Activated naive CD4-positive, alpha-beta T cell treated with anti-CD3 and anti-CD28 coated beads for 36 hours (primary cell): Measurements from ENCODE around the gene NUP205. TPM values are rescaled to one million over a fixed set of nuclear protein-coding genes. Genes with fewer than 3 reads are reported as not detected.

ENCODE experiments used
- CTCF ChIA-PET: fragments of 350-600 bp; sonication (Branson Sonifier 250); formaldehyde crosslinking; loops from one replicate; lab custom pipeline; 2021; ENCODE audit warnings: antibody characterized with exemption; lab: Charles Lee
- DNase-seq: peaks from one replicate; pipeline ENCODE4 v3.0.0-alpha.2; 2020
- H3K27ac Mint-ChIP-seq: one replicate; pipeline ENCODE4 v1.8.0; 2021; ENCODE audit warnings: mild to moderate bottlenecking, mixed read lengths
- H3K27me3 Mint-ChIP-seq: one replicate; pipeline ENCODE4 v1.8.0; 2021; ENCODE audit warnings: low read depth, mixed read lengths
- H3K36me3 Mint-ChIP-seq: one replicate; pipeline ENCODE4 v1.8.0; 2021; ENCODE audit warnings: low read depth, mixed read lengths
- H3K4me1 Mint-ChIP-seq: one replicate; pipeline ENCODE4 v1.8.0; 2021; ENCODE audit warnings: low read depth, mixed read lengths
- H3K4me3 Mint-ChIP-seq: one replicate; pipeline ENCODE4 v1.8.0; 2021; ENCODE audit warnings: mild to moderate bottlenecking, moderate library complexity, mixed read lengths
- H3K9me3 Mint-ChIP-seq: one replicate; pipeline ENCODE4 v1.8.0; 2021; ENCODE audit warnings: mixed read lengths
- intact Hi-C: fragments of 100-400 bp; cut with micrococcal nuclease; formaldehyde crosslinking; loops from one replicate; pipeline ENCODE4 v1.15.1; 2023
- total RNA-seq, 2 experiments: library from RNA; stranded (reverse); gene quantifications; one replicate each; pipeline ENCODE4 v1.2.3, GENCODE V29; 2021

The NUP205 gene
- total RNA-seq, 2 experiments from 2014 or later = 155 to 162 TPM

GRCh38 chr7:135644154-135644553, 86.4 kb downstream of the NUP205 start:
- Mint-ChIP-seq H3K27me3 (no peaks in the 10 kb centered on the region), H3K4me1 (no peaks in the 10 kb centered on the region), H3K4me3 (no peak overlapping the region), H3K9me3 (no peaks in the 10 kb centered on the region), H3K27ac (peak overlapping the region; percentile 28), H3K36me3 (peaks cover 38% of the 10 kb centered on the region)
- DNase-seq = no peak
- intact Hi-C loops = no loop called here
- CTCF ChIA-PET = interaction anchor here (0.6 to 4.8 kb wide), 19 partner anchors 8 to 369 kb away, joined by 3 to 29 read pairs (median 6); partner anchors contain the start of gene STMP1

GRCh38 chr7:135644729-135645128, 87.0 kb downstream of the NUP205 start:
- CTCF ChIA-PET = interaction anchor here (0.7 to 4.8 kb wide), 27 partner anchors 8 to 460 kb away, joined by 3 to 29 read pairs (median 6); partner anchors contain the start of gene STMP1
- intact Hi-C loops = loop anchor here (1.0 kb wide), 3 partner anchors 132 to 370 kb away; no protein-coding TSS in a partner anchor
- Mint-ChIP-seq H3K36me3 (peaks cover 39% of the 10 kb centered on the region), H3K4me3 (no peak overlapping the region), H3K27me3 (no peaks in the 10 kb centered on the region), H3K4me1 (no peaks in the 10 kb centered on the region), H3K9me3 (no peaks in the 10 kb centered on the region), H3K27ac (no peak overlapping the region)
- DNase-seq = no peak

GRCh38 chr7:135645296-135645904, 87.7 kb downstream of the NUP205 start:
- Mint-ChIP-seq H3K9me3 (no peaks in the 10 kb centered on the region), H3K4me3 (no peak overlapping the region), H3K27me3 (no peaks in the 10 kb centered on the region), H3K27ac (no peak overlapping the region), H3K4me1 (no peaks in the 10 kb centered on the region), H3K36me3 (peaks cover 35% of the 10 kb centered on the region)
- CTCF ChIA-PET = interaction anchor here (0.6 to 4.8 kb wide), 36 partner anchors 9 to 459 kb away, joined by 3 to 29 read pairs (median 5); partner anchors contain the start of gene STMP1
- intact Hi-C loops = loop anchor here (1.0 kb wide), 3 partner anchors 133 to 371 kb away; no protein-coding TSS in a partner anchor
- no peak for DNase-seq

- no peak for DNase-seq
- H3K27ac Mint-ChIP-seq = no peak overlapping the region
- H3K4me3 Mint-ChIP-seq = no peak overlapping the region
- no peaks in the 10 kb centered on the region for H3K9me3 Mint-ChIP-seq
- intact Hi-C loops = no loop called here
- H3K27me3 Mint-ChIP-seq = no peaks in the 10 kb centered on the region
- no peaks in the 10 kb centered on the region for H3K4me1 Mint-ChIP-seq
- CTCF ChIA-PET = interaction anchor here (1.2 to 4.8 kb wide), 2 partner anchors 366 to 373 kb away, joined by 4 to 28 read pairs; no protein-coding TSS in a partner anchor
- peaks cover 34% of the 10 kb centered on the region for H3K36me3 Mint-ChIP-seq
These were observed 90.0 kb downstream of the NUP205 start for GRCh38 chr7:135647755-135648154.

GRCh38 chr7:135648235-135648634, 90.5 kb downstream of the NUP205 start:
- H3K27me3 Mint-ChIP-seq = no peaks in the 10 kb centered on the region
- H3K4me1 Mint-ChIP-seq = no peaks in the 10 kb centered on the region
- CTCF ChIA-PET = interaction anchor here (1.2 to 4.8 kb wide), 2 partner anchors 367 to 374 kb away, joined by 4 to 28 read pairs; no protein-coding TSS in a partner anchor
- no peaks in the 10 kb centered on the region for H3K9me3 Mint-ChIP-seq
- no peak for DNase-seq
- no peak overlapping the region for H3K27ac Mint-ChIP-seq
- intact Hi-C loops = no loop called here
- H3K36me3 Mint-ChIP-seq = peaks cover 34% of the 10 kb centered on the region
- no peak overlapping the region for H3K4me3 Mint-ChIP-seq

GRCh38 chr7:135650831-135651573, 93.3 kb downstream of the NUP205 start:
- peaks cover 15% of the 10 kb centered on the region for H3K36me3 Mint-ChIP-seq
- CTCF ChIA-PET = interaction anchor here (0.6 to 1.1 kb wide), 4 partner anchors 11 to 369 kb away, joined by 3 to 4 read pairs (median 3); partner anchors contain the start of gene STMP1
- H3K27ac Mint-ChIP-seq = no peak overlapping the region
- intact Hi-C loops = no loop called here
- no peaks in the 10 kb centered on the region for H3K27me3 Mint-ChIP-seq
- DNase-seq = no peak
- no peaks in the 10 kb centered on the region for H3K4me1 Mint-ChIP-seq
- H3K4me3 Mint-ChIP-seq = no peak overlapping the region
- no peaks in the 10 kb centered on the region for H3K9me3 Mint-ChIP-seq

GRCh38 chr7:135653340-135654080, 95.8 kb downstream of the NUP205 start:
- no peak overlapping the region for H3K27ac Mint-ChIP-seq
- H3K4me1 Mint-ChIP-seq = no peaks in the 10 kb centered on the region
- no peaks in the 10 kb centered on the region for H3K9me3 Mint-ChIP-seq
- CTCF ChIA-PET = no interaction called here
- no peaks in the 10 kb centered on the region for H3K27me3 Mint-ChIP-seq
- DNase-seq = no peak
- H3K4me3 Mint-ChIP-seq = no peak overlapping the region
- intact Hi-C loops = no loop called here
- H3K36me3 Mint-ChIP-seq = peaks cover 9% of the 10 kb centered on the region

- H3K27me3 Mint-ChIP-seq = no peaks in the 10 kb centered on the region
- no peaks in the 10 kb centered on the region for H3K9me3 Mint-ChIP-seq
- intact Hi-C loops = no loop called here
- DNase-seq = no peak
- H3K4me3 Mint-ChIP-seq = no peak overlapping the region
- peaks cover 7% of the 10 kb centered on the region for H3K36me3 Mint-ChIP-seq
- CTCF ChIA-PET = interaction anchor here (0.6 to 1.9 kb wide), 5 partner anchors 12 to 1602 kb away, joined by 3 to 7 read pairs (median 4); no protein-coding TSS in a partner anchor
- H3K27ac Mint-ChIP-seq = no peak overlapping the region
- H3K4me1 Mint-ChIP-seq = peaks cover 13% of the 10 kb centered on the region
These were observed 100.8 kb downstream of the NUP205 start for GRCh38 chr7:135658564-135658963.

GRCh38 chr7:135659159-135659846, 101.6 kb downstream of the NUP205 start:
- Mint-ChIP-seq H3K27me3 (no peaks in the 10 kb centered on the region), H3K4me3 (no peak overlapping the region), H3K36me3 (peaks cover 7% of the 10 kb centered on the region), H3K27ac (no peak overlapping the region), H3K4me1 (peaks cover 20% of the 10 kb centered on the region), H3K9me3 (no peaks in the 10 kb centered on the region)
- CTCF ChIA-PET = interaction anchor here (1.3 to 1.9 kb wide), 2 partner anchors 14 to 16 kb away, joined by 5 to 6 read pairs; no protein-coding TSS in a partner anchor
- intact Hi-C loops = no loop called here
- no peak for DNase-seq

- H3K27me3 Mint-ChIP-seq = no peaks in the 10 kb centered on the region
- intact Hi-C loops = loop anchor here (1.0 to 10.0 kb wide), 10 partner anchors 49 to 667 kb away; partner anchors contain the start of genes CNOT4, MTPN and WDR91
- H3K36me3 Mint-ChIP-seq = peaks cover 9% of the 10 kb centered on the region
These were observed 103.8 kb downstream of the NUP205 start for GRCh38 chr7:135661311-135662122.

GRCh38 chr7:135662123-135662372, 104.3 kb downstream of the NUP205 start:
- CTCF ChIA-PET = interaction anchor here (1.0 to 4.6 kb wide), 6 partner anchors 11 to 154 kb away, joined by 3 to 29 read pairs (median 4); no protein-coding TSS in a partner anchor
- Mint-ChIP-seq H3K4me3 (peak overlapping the region; percentile 98), H3K4me1 (peaks cover 46% of the 10 kb centered on the region), H3K27ac (peak overlapping the region; percentile 93), H3K9me3 (no peaks in the 10 kb centered on the region), H3K36me3 (peaks cover 10% of the 10 kb centered on the region), H3K27me3 (no peaks in the 10 kb centered on the region)
- intact Hi-C loops = loop anchor here (1.0 to 10.0 kb wide), 10 partner anchors 49 to 667 kb away; partner anchors contain the start of genes CNOT4, MTPN and WDR91
- DNase-seq = no peak

More at GRCh38 chr7:135661311-135662122, 103.8 kb downstream of the NUP205 start:
- peak overlapping the region; percentile 98 for H3K4me3 Mint-ChIP-seq
- DNase-seq = no peak
- H3K27ac Mint-ChIP-seq = peak overlapping the region; percentile 93
- CTCF ChIA-PET = interaction anchor here (1.4 to 4.6 kb wide), 4 partner anchors 11 to 103 kb away, joined by 3 to 29 read pairs (median 7); no protein-coding TSS in a partner anchor
- peaks cover 41% of the 10 kb centered on the region for H3K4me1 Mint-ChIP-seq
- H3K9me3 Mint-ChIP-seq = no peaks in the 10 kb centered on the region
